Epithelial cell of proximal tubule (primary cell): ENCODE measurements around the gene RSKR. TPM values are rescaled to one million over a fixed set of nuclear protein-coding genes. Genes with fewer than 3 reads are reported as not detected.

Experiments
- DNase-seq: peaks from one replicate; pipeline ENCODE4 v3.0.0-alpha.2; 2011; ENCODE audit warnings: low read depth
- H3K4me3 ChIP-seq: 2 replicates; pipeline ENCODE4 v1.5.1; 2011; ENCODE audit warnings: low read depth, mild to moderate bottlenecking, low read length
- CTCF ChIP-seq: conservative IDR thresholded peaks from 2 replicates; pipeline ENCODE4 v1.5.1; 2012; ENCODE audit warnings: low read depth, mild to moderate bottlenecking, low read length
- total RNA-seq: library from RNA; depleted of rRNA; stranded (reverse); fragments of >200 nt; gene quantifications from 2 replicates; pipeline ENCODE4 v1.2.3, GENCODE V29; 2015

Gene RSKR
- total RNA-seq, 1 donor from 2014 or later = 3.0 TPM

- DNase-seq = no peak
- no peak for TF ChIP-seq CTCF
- H3K4me3 ChIP-seq = no peak overlapping the region
Measured at GRCh38 chr17:28620010-28620409, 6.0 kb upstream of the RSKR start.

- DNase-seq = no peak
- H3K4me3 ChIP-seq = no peak overlapping the region
- no peak for TF ChIP-seq CTCF
Measured at GRCh38 chr17:28618464-28618863, 4.5 kb upstream of the RSKR start.

GRCh38 chr17:28616281-28616680, 2.3 kb upstream of the RSKR start:
- no peak for TF ChIP-seq CTCF
- DNase-seq = no peak
- no peak overlapping the region for H3K4me3 ChIP-seq

DNA sequence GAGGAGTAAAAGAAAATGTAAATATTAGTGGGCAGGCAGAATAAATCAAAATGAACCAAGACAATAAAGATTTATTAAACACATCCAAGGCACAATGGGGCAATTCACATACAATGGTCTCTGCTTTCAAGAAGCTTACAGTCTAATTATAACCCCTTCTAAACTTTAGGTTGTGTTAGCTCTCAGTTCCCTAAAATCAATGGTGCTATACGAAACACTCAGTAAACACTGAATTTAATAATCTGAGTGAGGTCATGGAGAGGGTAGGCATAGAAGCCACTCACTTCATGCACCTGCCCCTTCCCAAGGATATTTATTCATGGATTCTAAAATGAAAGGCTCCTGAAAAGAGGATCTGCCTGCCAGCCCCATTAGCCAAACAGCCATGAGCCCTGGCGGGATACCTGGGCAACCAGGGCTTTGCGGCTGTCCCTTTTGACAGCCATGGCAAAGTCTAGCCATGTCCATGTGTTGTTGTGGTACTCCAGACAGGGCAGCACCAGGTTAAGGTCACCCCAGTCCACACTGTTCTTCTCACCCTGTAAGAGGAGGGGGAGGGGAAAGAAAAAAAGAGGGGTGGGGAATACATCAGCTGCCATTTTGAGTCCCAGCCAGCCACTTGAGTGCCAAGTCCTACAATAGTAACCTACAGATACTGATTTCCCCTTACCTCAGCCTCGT, 1.4 kb upstream of the RSKR start:
- DNase-seq = no peak
- no peak for TF ChIP-seq CTCF

DNA sequence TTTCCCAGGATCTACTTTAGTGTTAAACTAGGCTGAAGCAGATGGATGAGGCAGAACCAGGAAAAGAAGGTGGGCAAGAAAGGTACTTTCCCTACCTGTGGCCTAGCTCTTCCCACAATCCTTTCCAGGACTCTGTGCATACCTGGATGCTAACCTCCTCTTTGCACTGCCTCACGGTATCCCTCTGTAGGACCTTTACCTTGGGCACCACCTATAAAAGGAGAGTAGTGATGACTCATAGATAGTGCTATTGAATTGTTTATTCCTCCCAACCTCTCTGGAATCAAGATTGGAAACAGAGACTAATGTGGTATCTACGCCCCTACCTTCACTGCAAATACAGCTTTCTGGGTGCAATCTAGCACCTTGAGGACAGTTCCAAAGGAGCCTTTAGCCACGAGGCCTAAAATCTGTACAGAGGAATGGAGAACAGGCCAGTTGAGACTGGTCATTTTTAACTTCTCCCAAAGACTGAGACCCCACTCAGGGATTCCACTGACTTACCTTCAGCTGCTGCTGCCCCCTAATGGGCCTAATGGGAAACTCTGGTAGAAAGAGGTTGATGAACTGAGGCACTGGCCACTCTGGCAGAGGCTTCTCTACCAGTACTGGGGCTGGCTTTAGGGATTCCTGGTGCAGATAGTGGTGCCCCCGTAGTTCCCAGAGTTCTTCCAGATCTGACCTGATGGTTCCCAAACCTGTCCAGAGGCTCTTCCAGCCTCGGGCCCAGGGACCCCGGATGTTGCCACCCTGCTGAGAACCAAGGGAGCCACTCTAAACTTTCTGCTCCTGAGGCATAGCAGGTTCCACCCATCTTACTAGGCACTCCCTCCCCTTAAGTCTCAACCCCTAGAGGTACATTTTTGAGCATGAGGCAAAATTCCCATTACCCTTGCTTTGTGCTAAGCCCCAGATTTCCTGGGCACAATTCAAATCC, 781 bp downstream of the RSKR start:
- no peak overlapping the region for H3K4me3 ChIP-seq
- peak; percentile 78 for TF ChIP-seq CTCF
- DNase-seq = no peak

More for the DNA sequence above, 1.4 kb upstream of the RSKR start:
- no peak overlapping the region for H3K4me3 ChIP-seq

DNA sequence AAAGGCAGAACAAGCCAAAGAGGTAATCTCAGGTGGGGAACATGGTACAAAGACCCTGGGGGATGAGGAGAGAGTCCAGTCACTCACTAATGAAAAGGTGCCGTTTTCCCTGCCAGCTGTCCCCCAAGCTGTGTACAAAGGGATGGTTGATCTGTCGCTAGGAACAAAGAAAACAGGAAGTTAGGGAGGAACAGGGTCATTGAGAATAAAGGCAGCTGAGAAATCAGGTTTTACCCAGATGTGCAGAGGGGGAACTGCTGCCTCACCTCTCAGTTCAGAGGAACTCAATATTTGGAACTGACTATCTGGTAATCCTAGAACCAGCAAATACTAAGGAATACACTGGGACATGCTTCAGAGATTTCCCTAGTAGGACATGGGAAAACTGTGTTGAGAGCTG, 1.5 kb downstream of the RSKR start:
- DNase-seq = no peak
- H3K4me3 ChIP-seq = no peak overlapping the region
- no peak for TF ChIP-seq CTCF
